H9 (cell line): ENCODE results near the gene NEK7. TPM values are rescaled to one million over a fixed set of nuclear protein-coding genes. Genes with fewer than 3 reads are reported as not detected.
A peak's percentile ranks its signal among the peaks of the same experiment; 100 is the strongest.

Source experiments
- DNase-seq: peaks from one replicate; pipeline ENCODE4 v3.0.0-alpha.2; 2017
- H2AFZ ChIP-seq: one replicate; pipeline ENCODE4 v1.6.1; 2013; ENCODE audit warnings: mild to moderate bottlenecking, low read length, control low read depth, moderate library complexity
- H2AK5ac ChIP-seq: 2 replicates; pipeline ENCODE4 v1.6.1; 2013; ENCODE audit warnings: low read length, control low read depth, mixed read lengths; ENCODE audit not compliant: insufficient read length
- H2BK120ac ChIP-seq: one replicate; pipeline ENCODE4 v1.6.1; 2013; ENCODE audit warnings: low read depth, mild to moderate bottlenecking, low read length, control low read depth, inconsistent platforms; ENCODE audit not compliant: poor library complexity, severe bottlenecking
- H2BK12ac ChIP-seq: 2 replicates; pipeline ENCODE4 v1.6.1; 2013; ENCODE audit warnings: low read length, control low read depth, mixed read lengths, low read depth; ENCODE audit not compliant: insufficient read length
- H2BK15ac ChIP-seq: 2 replicates; pipeline ENCODE4 v1.6.1; 2013; ENCODE audit warnings: low read depth, low read length, control low read depth
- H2BK20ac ChIP-seq: one replicate; pipeline ENCODE4 v1.6.1; 2013; ENCODE audit warnings: low read depth, mild to moderate bottlenecking, low read length, control low read depth, inconsistent platforms; ENCODE audit not compliant: poor library complexity, severe bottlenecking
- H2BK5ac ChIP-seq: 2 replicates; pipeline ENCODE4 v1.6.1; 2013; ENCODE audit warnings: low read length, control low read depth, mixed read lengths; ENCODE audit not compliant: insufficient read length
- H3K14ac ChIP-seq: 2 replicates; pipeline ENCODE4 v1.6.1; 2013; ENCODE audit warnings: low read length, control low read depth; ENCODE audit not compliant: insufficient read depth
- H3K18ac ChIP-seq: 2 replicates; pipeline ENCODE4 v1.6.1; 2013; ENCODE audit warnings: low read depth, mild to moderate bottlenecking, mixed read lengths, low read length, control low read depth; ENCODE audit not compliant: insufficient read length
- H3K23ac ChIP-seq: 2 replicates; pipeline ENCODE4 v1.6.1; 2013; ENCODE audit warnings: low read length, control low read depth, mixed read lengths, low read depth; ENCODE audit not compliant: insufficient read length
- H3K23me2 ChIP-seq: 2 replicates; pipeline ENCODE4 v1.6.1; 2013; ENCODE audit warnings: low read depth, mild to moderate bottlenecking, mixed read lengths, low read length, control low read depth; ENCODE audit not compliant: insufficient read length, poor library complexity, severe bottlenecking
- H3K27ac ChIP-seq: 2 replicates; pipeline ENCODE4 v1.5.1; 2013; ENCODE audit warnings: low read length, control low read depth, mixed read lengths, low read depth; ENCODE audit not compliant: insufficient read length
- H3K27me3 ChIP-seq: 2 replicates; pipeline ENCODE4 v1.6.1; 2013; ENCODE audit warnings: low read length, control low read depth, inconsistent platforms; ENCODE audit not compliant: insufficient read depth
- H3K4ac ChIP-seq: 2 replicates; pipeline ENCODE4 v1.6.1; 2013; ENCODE audit warnings: low read depth, mild to moderate bottlenecking, control low read depth, inconsistent platforms, low read length, moderate library complexity
- H3K4me1 ChIP-seq: 2 replicates; pipeline ENCODE4 v1.6.1; 2013; ENCODE audit warnings: low read length, control low read depth, inconsistent platforms; ENCODE audit not compliant: insufficient read depth
- H3K4me2 ChIP-seq: 2 replicates; pipeline ENCODE4 v1.6.1; 2013; ENCODE audit warnings: low read length, control low read depth, mixed read lengths; ENCODE audit not compliant: insufficient read length, insufficient read depth
- H3K56ac ChIP-seq: 2 replicates; pipeline ENCODE4 v1.6.1; 2013; ENCODE audit warnings: low read depth, mild to moderate bottlenecking, mixed read lengths, low read length, control low read depth; ENCODE audit not compliant: insufficient read length
- H3K79me1 ChIP-seq: 2 replicates; pipeline ENCODE4 v1.6.1; 2013; ENCODE audit warnings: low read depth, mild to moderate bottlenecking, moderate library complexity, low read length, control low read depth, inconsistent platforms; ENCODE audit not compliant: insufficient read depth, poor library complexity, severe bottlenecking
- H3K79me2 ChIP-seq: 2 replicates; pipeline ENCODE4 v1.6.1; 2013; ENCODE audit warnings: low read length, control low read depth, inconsistent platforms; ENCODE audit not compliant: insufficient read depth
- H3K9ac ChIP-seq: 2 replicates; pipeline ENCODE4 v1.6.1; 2013; ENCODE audit warnings: low read length, control low read depth, mixed read lengths; ENCODE audit not compliant: insufficient read length; ENCODE audit errors: extremely low read depth
- H3K9me3 ChIP-seq: one replicate; pipeline ENCODE4 v1.6.1; 2013; ENCODE audit warnings: low read depth, low read length, inconsistent platforms; ENCODE audit not compliant: control insufficient read depth
- H3T11ph ChIP-seq: one replicate; pipeline ENCODE4 v1.6.1; 2013; ENCODE audit warnings: mild to moderate bottlenecking, low read length, control low read depth, inconsistent platforms
- H4K20me1 ChIP-seq: one replicate; pipeline ENCODE4 v1.6.1; 2013; ENCODE audit not compliant: control insufficient read depth, insufficient read length, insufficient read depth
- H4K5ac ChIP-seq: 2 replicates; pipeline ENCODE4 v1.6.1; 2013; ENCODE audit warnings: low read depth, mild to moderate bottlenecking, mixed read lengths, low read length, control low read depth; ENCODE audit not compliant: insufficient read length
- H4K8ac ChIP-seq: replicated peaks from 2 replicates; pipeline ENCODE4 v1.6.1; 2013; ENCODE audit warnings: low read length, control low read depth, mixed read lengths, low read depth; ENCODE audit not compliant: insufficient read length
- H4K91ac ChIP-seq: 2 replicates; pipeline ENCODE4 v1.6.1; 2013; ENCODE audit warnings: low read depth, mild to moderate bottlenecking, moderate library complexity, mixed read lengths, low read length, control low read depth; ENCODE audit not compliant: insufficient read length
- H3K27ac Mint-ChIP-seq, 3 experiments: 2 replicates in 2 of 3; 3 replicates in 1 of 3; pipeline ENCODE4 v1.8.0; 2020 to 2021; ENCODE audit warnings: mixed read lengths in 3 of 3, mild to moderate bottlenecking in 1 of 3, moderate library complexity in 1 of 3
- H3K27me3 Mint-ChIP-seq: 2 replicates; pipeline ENCODE4 v1.8.0; 2021; ENCODE audit warnings: low read depth, mild to moderate bottlenecking, moderate library complexity, mixed read lengths
- H3K36me3 Mint-ChIP-seq, 3 experiments: 2 replicates in 2 of 3; 3 replicates in 1 of 3; pipeline ENCODE4 v1.8.0; 2020 to 2021; ENCODE audit warnings: low read depth in 3 of 3, mixed read lengths in 3 of 3; ENCODE audit not compliant: insufficient read depth in 1 of 3
- H3K4me1 Mint-ChIP-seq, 2 experiments: 2 replicates each; pipeline ENCODE4 v1.8.0; 2020; ENCODE audit warnings: mixed read lengths in 2 of 2
- H3K4me3 Mint-ChIP-seq, 2 experiments: 2 replicates in 1 of 2; 3 replicates in 1 of 2; pipeline ENCODE4 v1.8.0; 2020 to 2021; ENCODE audit warnings: mild to moderate bottlenecking in 2 of 2, mixed read lengths in 2 of 2, moderate library complexity in 1 of 2
- H3K9me3 Mint-ChIP-seq, 2 experiments: 2 replicates in 1 of 2; 3 replicates in 1 of 2; pipeline ENCODE4 v1.8.0; 2020; ENCODE audit warnings: mild to moderate bottlenecking in 2 of 2, mixed read lengths in 2 of 2, moderate library complexity in 1 of 2
- WGBS: extraction: QIAGEN DNeasy Blood & Tissue Kit; methylation state at CpG from one replicate; pipeline ENCODE4 v1.1.7; 2013; ENCODE audit warnings: missing lambda C conversion rate, low lambda C conversion rate, mixed read lengths; ENCODE audit not compliant: insufficient read length; ENCODE audit errors: extremely low coverage; 5-methylcytosine and 5-hydroxymethylcytosine counted together
- total RNA-seq: library from RNA; stranded (reverse); gene quantifications from 2 replicates; pipeline ENCODE4 v1.2.1, GENCODE V29; 2021
- TF ChIP-seq, protein P1 (sequence below): fragments of 200-600 bp; sonication (generic); conservative IDR thresholded peaks from 3 replicates; pipeline ENCODE4 v1.8.0; 2021; ENCODE audit warnings: antibody characterized with exemption, mild to moderate bottlenecking

Gene NEK7
- total RNA-seq, 1 experiment from 2014 or later = 9.6 TPM

DNA sequence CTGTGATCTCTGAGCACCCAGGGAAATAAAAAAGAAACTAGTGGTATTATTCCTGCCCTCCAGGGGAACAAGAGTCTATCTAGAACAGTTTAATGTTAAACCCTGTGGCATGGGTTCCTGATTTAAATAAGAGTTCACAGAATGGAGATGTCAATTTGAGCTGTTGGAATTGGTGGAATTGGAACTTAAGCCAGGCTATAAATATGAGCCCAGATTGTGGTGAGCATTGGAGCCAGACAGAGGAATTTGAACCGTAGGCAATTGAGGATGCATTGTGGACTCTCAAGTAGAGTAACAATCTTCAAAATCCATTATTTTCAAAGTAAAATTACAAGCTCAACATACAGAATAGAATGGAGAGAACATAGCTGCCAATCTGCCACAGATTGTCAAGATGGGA, 98.2 kb downstream of the NEK7 start:
- H3K27me3 Mint-ChIP-seq = no peaks in the 10 kb centered on the region
- Histone ChIP-seq H3K79me1 (no peaks in the 10 kb centered on the region), H2BK120ac (no peak overlapping the region), H3K9me3 (no peaks in the 10 kb centered on the region), H4K5ac (no peak overlapping the region), H4K20me1 (no peaks in the 10 kb centered on the region), H2BK20ac (no peak overlapping the region), H3K4ac (no peak overlapping the region), H2AK5ac (no peak overlapping the region), H3K79me2 (no peaks in the 10 kb centered on the region), H3K14ac (no peak overlapping the region), H3K56ac (no peak overlapping the region), H3K27me3 (no peaks in the 10 kb centered on the region), H3K18ac (no peak overlapping the region), H3T11ph (no peak overlapping the region), H3K9ac (no peak overlapping the region), H2AFZ (no peak overlapping the region), H3K27ac (no peak overlapping the region), H4K8ac (no peak overlapping the region), H2BK12ac (no peak overlapping the region), H2BK15ac (no peak overlapping the region), H3K23me2 (no peaks in the 10 kb centered on the region), H2BK5ac (no peak overlapping the region), H3K23ac (no peak overlapping the region), H3K4me2 (no peak overlapping the region), H4K91ac (no peak overlapping the region), H3K4me1 (peaks cover 3% of the 10 kb centered on the region; the same call in 1 of the 2 replicates)
- H3K27ac Mint-ChIP-seq = peak overlapping the region; percentile 32 to 83 (median 83); a peak in 4 of 7 replicates
- peaks cover 19 to 25% of the 10 kb centered on the region in 2 experiments for H3K4me1 Mint-ChIP-seq
- no peaks in the 10 kb centered on the region for H3K9me3 Mint-ChIP-seq
- H3K4me3 Mint-ChIP-seq = no peak overlapping the region
- WGBS = no CpG with 5 or more reads among the region's 1 CpG
- TF ChIP-seq, protein P1, sequence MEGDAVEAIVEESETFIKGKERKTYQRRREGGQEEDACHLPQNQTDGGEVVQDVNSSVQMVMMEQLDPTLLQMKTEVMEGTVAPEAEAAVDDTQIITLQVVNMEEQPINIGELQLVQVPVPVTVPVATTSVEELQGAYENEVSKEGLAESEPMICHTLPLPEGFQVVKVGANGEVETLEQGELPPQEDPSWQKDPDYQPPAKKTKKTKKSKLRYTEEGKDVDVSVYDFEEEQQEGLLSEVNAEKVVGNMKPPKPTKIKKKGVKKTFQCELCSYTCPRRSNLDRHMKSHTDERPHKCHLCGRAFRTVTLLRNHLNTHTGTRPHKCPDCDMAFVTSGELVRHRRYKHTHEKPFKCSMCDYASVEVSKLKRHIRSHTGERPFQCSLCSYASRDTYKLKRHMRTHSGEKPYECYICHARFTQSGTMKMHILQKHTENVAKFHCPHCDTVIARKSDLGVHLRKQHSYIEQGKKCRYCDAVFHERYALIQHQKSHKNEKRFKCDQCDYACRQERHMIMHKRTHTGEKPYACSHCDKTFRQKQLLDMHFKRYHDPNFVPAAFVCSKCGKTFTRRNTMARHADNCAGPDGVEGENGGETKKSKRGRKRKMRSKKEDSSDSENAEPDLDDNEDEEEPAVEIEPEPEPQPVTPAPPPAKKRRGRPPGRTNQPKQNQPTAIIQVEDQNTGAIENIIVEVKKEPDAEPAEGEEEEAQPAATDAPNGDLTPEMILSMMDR = no peak
- H3K36me3 Mint-ChIP-seq = no peaks in the 10 kb centered on the region
- no peak for DNase-seq
